Left kidney (tissue), 8 donors: ENCODE data around the gene RAB4A. TPM values are rescaled to one million over a fixed set of nuclear protein-coding genes. Genes with fewer than 3 reads are reported as not detected.
A peak's percentile ranks its signal among the peaks of the same experiment; 100 is the strongest.

Source experiments
- DNase-seq: peaks from one replicate; pipeline ENCODE4 v3.0.0-alpha.2; 2013
- long read RNA-seq, 8 donors: transcript quantifications; one replicate each; lab custom pipeline, GENCODE V29; 2026
- polyA plus RNA-seq: library from polyadenylated mRNA; unstranded; fragments of 120-200 nt; gene quantifications from one replicate; pipeline ENCODE4 v1.2.1, GENCODE V29; 2013; ENCODE audit not compliant: insufficient read length

Gene RAB4A, protein sequence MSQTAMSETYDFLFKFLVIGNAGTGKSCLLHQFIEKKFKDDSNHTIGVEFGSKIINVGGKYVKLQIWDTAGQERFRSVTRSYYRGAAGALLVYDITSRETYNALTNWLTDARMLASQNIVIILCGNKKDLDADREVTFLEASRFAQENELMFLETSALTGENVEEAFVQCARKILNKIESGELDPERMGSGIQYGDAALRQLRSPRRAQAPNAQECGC
- polyA plus RNA-seq, result 49.4 TPM
- long read RNA-seq, donor 1, transcript RAB4A-201 (8 exons, 2,966 nt), result major isoform, 44 of 47 reads
- long read RNA-seq, donor 1, partial matches to known transcripts, result 0 of 47 reads
- long read RNA-seq, donor 1, other reads (novel, unspliced or antisense), result 0 of 47 reads
- long read RNA-seq, donor 2, transcript RAB4A-201 (8 exons, 2,966 nt), result major isoform, 24 of 34 reads
- long read RNA-seq, donor 2, partial matches to known transcripts, result 9 of 34 reads
- long read RNA-seq, donor 2, other reads (novel, unspliced or antisense), result 0 of 34 reads
- long read RNA-seq, donor 3, transcript RAB4A-201 (8 exons, 2,966 nt), result major isoform, 22 of 22 reads
- long read RNA-seq, donor 3, partial matches to known transcripts, result 0 of 22 reads
- long read RNA-seq, donor 3, other reads (novel, unspliced or antisense), result 0 of 22 reads
- long read RNA-seq, donor 4, partial matches to known transcripts, result 0 of 1 reads
- long read RNA-seq, donor 4, other reads (novel, unspliced or antisense), result 0 of 1 reads
- long read RNA-seq, donor 5, transcript RAB4A-201 (8 exons, 2,966 nt), result major isoform, 56 of 60 reads
- long read RNA-seq, donor 5, partial matches to known transcripts, result 0 of 60 reads
- long read RNA-seq, donor 5, other reads (novel, unspliced or antisense), result 0 of 60 reads
- long read RNA-seq, donor 6, transcript RAB4A-201 (8 exons, 2,966 nt), result major isoform, 32 of 35 reads
- long read RNA-seq, donor 6, partial matches to known transcripts, result 0 of 35 reads
- long read RNA-seq, donor 6, other reads (novel, unspliced or antisense), result 0 of 35 reads
- long read RNA-seq, donor 7, transcript RAB4A-201 (8 exons, 2,966 nt), result major isoform, 40 of 45 reads
- long read RNA-seq, donor 7, partial matches to known transcripts, result 0 of 45 reads
- long read RNA-seq, donor 7, other reads (novel, unspliced or antisense), result 0 of 45 reads
- long read RNA-seq, donor 8, transcript RAB4A-201 (8 exons, 2,966 nt), result major isoform, 10 of 11 reads
- long read RNA-seq, donor 8, partial matches to known transcripts, result 0 of 11 reads
- long read RNA-seq, donor 8, other reads (novel, unspliced or antisense), result 0 of 11 reads

DNA sequence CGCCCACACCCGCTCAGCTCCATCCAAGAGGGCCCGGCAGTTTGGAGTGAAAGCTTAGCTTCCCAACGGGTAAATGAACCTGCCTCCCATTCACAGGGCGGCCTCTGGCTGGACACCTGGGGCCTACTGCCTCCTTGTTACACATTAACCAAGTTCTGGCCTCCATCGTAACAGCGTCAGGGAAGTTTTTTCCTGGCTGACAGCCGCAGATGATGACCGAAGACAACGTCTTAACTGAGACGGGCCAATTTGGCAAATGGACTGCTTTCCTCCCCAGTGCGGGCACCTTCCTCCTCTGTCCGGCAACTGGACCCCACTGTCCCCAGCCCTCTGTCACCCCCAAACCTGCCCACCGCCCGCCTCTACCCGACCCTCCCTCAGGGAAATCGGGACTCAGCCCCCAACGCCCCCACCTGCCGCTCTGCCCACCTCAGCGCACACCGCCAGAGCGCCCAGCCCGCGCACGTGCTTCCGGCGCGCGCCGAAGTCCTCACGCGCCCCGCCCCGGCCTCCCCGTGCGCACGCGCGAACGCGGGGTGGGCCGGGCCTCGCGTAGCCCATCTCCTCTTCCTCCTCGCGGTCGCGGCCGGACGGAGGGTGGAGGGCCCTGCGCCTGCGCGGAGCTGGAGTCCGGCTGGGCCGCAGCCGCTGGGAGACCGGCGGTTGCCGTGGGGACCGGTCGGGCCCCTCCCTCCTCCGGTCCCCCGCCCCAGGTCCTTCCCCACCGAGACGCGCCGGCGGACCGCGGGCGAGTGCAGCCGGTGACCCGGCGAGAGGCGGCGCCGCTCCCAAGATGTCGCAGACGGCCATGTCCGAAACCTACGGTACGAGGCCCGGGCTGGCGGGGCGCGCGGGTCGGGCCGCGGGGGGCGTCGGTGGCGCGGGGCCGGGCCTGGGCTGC, at the start of gene RAB4A:
Gene RAB4A (plus strand): TSS at position 565 of the 901 bp plus-strand sequence. CDS start 229 bp downstream, at position 794.
- DNase-seq, result peak; percentile 89

DNA sequence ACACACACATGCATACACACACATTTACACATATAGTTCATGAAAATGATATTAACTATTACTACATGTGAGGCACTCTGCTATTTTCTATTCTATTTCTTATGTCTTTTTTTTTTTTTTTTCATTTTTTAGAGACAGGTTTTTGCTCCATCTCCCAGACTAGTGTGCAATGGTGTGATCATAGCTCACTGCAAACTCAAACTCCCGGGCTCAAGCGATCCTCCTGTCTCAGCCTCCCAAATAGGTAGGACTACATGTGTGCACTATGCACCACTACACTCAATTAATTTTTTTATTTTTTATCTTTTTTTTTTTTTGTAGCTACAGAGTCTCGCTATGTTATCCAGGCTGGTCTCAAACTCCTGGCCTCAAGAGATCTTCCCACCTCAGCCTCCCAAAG, 48.8 kb upstream of the RAB4A start:
- DNase-seq, result no peak

DNA sequence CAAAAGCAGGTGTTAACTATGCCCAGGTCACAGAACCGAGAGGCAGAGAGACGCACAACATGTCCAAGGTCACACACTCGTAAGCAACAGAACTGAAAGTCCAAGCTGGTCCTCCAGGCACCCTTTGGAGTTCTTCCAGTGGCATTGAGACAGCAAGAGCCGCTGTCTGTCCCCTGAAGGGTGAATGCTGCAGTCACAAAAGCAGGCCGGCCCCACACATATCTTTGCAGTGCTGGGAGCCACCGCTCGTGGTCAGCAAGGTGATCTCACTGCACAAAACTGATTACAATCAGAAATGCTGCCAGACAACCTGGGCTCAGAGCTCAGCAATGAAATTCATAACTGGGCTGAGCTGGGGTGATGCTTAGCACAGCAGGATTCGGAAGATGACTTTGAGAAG, 47.4 kb upstream of the RAB4A start:
- DNase-seq, result no peak

DNA sequence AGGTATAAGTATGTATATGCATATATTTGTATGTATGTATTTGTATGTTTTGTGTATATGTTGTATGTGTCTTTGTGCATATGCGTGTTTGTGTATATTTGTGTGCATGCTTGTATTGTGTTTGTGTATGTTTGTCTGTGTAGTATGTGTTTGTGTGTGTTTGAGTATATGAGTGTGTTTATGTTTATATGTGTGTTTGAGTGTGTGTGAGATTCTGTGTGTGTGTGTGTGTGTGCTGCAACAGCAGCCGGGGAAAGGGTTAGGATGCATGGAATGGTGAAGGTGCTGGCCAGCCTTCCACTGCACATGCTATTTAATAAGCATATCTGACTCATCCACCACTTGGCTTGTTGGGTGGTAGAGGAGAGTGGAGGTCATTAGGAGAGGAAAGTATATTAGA, 46.6 kb upstream of the RAB4A start:
- no peak for DNase-seq

DNA sequence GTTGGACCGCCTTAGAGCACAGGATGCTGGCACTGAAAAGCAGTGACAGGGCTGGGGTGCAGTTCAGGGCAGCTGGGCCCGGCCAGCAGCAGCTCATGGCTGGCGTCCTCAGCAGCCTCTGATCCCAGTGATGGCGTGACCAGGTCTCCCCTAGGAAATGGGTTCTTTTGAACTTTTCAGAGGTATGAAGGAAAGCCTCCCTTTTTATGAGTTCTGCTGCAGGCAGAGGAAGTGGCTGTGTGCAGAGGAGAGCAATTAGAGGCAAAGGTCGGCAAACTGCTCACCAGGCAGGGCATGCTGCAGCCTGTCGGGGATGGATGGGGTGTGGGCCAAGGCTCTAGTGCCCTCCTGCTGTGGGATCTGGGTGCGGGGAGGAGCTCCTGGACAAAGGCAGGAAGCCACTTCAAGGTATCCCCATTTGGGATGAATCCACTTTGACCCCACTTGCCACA, 45.6 kb upstream of the RAB4A start:
- no peak for DNase-seq

DNA sequence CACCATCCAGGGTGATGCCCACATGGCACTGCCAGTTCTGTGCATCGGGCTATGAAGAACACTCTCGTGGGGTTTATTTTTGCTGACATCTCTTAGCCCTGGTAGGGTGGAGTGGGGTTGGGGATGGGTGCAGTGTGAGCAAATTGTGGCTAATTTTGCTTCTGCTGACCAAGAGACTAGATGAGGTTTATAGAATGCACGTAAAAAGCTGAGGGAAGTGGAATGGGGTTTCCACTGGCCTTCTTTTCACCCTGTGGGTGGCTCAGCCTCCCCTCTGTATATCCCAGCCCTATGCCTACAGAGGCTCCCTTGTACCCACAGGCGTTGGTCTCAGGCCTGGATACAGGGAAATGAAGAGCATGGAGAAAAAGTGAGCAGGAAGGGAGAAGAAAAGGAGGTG, 44.1 kb upstream of the RAB4A start:
- no peak for DNase-seq

DNA sequence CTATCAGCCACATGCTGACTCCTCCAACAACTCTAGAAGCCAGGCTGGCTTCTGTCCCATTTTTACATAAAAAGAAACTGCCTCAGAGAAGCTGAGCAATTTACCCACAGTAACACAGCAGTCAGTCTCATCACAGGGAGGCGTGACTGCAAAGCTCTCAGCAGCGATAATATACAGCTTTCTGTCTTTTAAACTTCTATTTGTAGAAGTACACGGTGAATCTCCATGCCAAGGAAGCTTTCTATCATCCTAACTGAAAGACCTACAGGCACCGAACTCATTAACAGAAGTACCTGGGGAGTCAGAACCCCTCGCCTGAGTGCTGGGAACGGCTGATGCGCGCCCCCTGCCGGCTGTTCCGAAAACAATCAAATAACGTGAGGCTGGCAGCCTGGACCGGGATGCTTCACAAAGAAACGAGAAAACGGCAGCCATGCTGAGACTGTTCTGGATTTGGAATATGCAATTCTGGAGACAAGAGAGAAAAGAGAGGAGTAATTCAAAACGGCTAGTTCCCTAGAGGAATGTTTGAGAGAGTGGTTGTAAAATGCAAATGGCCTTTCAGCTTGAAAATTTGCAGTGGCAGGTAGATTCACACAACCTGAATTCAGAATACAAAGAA, 43.5 kb upstream of the RAB4A start:
- DNase-seq, result peak; percentile 81

DNA sequence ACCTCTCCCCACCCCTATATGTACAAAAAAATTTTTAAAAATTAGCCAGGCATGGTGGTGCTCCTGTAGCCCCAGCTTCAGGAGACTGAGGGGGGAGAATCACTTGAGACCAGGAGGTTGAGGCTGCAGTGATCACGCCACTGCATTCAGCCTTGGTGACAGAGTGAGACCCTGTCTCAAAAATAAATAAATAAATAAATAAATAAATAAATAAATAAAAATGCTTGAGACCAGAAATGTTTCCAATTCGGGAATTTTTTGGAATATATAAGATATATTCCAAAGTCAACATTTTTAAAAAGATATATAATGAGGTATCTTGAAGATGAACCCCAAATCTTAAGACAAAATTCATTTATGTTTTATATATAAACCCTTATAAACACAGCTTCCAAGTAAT, 42.4 kb upstream of the RAB4A start:
- DNase-seq, result no peak

DNA sequence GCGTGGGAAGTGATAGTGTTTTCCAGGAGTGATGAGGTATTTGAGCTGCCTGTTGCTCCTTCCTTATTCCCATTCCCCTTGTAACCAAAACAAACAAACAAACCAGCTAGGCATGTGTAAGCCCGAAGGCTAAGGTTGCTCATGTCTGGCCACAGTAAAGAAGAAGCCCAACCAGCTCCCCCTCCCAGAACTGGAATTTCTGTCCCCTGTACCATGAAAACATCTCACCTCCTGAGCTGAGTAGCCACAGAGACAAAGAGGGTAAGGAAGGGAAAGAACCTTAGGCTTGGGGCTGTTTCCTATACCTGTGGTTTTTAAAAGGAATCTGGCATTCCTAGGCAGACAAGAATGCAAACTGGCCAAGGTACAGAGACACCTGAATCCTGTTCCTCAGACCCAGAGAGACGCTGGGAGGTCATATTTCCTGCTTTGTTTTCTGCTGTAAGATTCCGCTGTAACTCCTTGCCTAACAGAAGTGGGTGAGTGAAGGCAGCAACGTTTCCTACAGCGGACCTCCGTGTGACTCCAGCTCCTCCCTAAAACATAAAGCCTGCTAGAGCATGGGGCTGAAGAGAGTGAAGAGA, 41.7 kb upstream of the RAB4A start:
- DNase-seq, result peak; percentile 64

DNA sequence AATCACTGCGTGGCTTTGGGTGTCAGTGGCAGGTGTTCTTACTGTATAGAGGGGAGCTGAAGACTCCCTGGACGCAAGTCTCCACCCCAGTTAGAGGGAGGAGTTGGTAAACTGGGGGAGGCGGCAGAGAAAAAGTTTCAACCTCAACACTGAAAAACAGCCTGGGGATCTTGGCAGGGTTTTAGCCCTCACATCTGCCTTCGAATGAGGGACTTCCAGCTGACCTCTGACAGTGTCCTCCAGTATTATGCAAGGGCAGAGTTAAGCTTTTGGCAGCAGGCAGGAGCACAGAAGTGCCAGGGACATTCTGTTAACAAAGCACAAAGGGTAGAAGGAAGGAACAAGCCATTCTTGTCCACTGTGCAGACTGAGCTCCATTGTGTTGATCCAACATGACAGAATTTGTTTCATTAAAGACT, 41.2 kb upstream of the RAB4A start:
- DNase-seq, result no peak

DNA sequence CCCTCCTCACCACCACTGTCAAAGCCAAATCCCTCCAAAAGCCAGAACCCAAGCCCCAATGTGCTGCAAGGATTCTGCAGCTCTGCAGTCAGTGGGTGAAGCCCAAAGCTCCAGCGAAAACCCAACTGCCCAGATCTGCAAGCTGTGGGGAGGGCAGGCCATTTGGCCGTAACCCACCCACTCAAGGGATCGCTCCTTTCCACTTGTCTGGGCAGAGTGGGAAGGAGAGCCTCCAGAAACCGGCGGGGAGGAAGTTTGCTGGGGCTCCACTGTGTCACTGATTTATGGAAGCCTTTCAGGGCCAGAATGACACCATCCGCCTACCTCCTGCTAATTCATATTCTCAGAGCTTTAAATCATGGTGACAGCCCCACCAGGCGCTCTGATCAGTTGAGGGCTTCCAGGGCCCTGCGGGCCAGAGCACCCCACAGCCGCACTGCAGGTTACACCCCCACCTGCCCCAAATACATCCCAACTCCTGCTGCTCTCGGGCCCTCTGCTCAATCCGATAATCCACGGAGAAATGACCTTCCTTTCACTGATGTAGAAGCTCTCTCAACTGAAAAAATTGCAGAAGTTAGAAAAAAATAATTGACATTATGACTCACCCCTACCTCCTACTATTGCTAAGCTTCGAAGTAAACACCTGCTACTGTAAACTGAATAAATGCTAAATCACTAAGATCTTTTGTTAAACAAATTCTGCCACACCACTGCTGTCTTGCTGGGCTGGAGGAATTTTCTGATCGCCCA, 40.6 kb upstream of the RAB4A start:
- no peak for DNase-seq

DNA sequence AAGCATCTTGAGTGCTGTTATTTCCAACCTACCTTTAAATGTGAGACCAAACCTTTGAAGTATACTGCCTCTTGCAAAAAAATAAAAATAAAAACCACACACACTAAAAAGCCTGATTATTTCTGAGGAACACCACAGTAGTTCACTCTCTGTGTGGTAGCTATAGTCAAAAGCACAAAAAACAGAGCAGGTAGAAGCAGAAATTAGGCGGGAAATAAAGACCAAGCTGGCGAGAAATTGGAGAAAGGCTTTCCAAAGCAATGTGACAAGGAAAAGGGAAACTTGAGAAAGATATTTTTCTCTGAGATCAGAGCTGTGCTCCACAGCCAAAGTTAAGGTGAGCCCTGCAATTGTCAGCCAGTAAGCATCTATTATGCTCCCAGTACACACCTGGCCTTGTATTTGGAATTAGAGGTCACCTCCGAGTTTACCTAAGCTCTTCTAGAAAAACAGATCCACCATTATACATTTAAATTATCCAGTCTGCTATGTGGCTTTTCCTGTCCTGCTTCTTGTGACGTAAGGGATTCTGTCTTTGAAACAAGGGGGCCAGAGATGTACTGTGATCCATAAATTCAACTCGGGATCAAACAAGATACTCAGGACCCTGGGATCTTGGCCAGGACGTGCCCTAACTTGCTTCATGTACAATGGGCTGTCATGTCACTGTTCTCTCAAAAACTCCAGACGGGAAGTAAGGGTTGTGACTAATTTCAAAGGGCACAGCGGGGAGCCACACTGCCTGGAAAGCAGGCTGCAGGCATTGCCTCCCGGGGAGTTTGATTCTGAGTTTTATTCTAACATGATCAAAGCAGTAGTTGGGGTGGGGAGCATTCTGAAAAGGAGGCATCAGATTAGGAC, 39.8 kb upstream of the RAB4A start:
- no peak for DNase-seq

DNA sequence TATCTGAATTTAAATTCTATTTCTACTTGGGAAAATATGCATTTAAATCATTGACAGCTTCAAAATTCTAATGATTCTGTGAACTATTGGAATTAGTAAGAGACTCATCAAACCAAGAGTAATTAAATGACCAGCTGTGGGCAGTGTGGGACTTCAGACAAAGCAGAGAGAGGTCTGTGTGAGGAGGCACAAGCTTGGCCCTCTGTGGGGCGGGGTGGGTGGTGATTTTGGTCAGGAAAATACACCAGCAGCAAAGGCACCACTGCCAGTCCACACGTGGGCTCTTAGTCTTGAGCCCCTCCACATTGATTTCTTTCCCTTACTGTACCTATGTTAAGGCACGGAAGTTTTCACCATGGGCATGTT, 39.2 kb upstream of the RAB4A start:
- DNase-seq, result no peak

DNA sequence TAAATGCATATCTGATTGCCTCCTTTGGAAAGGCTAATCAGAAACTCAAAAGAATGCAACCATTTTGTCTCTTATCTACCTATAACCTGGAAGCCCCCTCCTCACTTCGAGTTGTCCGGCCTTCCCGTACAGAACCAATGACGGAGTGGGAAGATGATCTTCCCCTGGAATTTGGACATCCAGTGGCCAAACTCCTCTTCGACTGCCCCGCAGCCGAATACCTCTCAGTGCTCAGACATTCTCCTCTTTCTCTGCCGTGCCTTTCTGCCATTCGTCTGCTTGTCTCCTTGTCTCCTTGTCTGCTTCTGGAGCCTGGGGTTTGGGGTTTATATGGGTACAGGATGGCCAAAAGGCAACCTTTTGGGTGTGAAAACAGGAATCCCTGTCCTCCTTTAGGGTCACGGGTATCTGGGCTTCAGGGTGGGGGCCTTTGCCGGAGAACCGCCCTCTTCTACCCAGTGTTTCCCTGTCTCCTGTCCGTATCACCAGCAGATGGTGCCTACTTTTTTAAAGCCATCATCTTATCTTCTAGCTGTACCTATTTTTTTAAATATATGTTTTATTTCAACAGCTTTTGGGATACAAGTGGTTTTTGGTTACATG, 35.9 kb upstream of the RAB4A start:
- no peak for DNase-seq

DNA sequence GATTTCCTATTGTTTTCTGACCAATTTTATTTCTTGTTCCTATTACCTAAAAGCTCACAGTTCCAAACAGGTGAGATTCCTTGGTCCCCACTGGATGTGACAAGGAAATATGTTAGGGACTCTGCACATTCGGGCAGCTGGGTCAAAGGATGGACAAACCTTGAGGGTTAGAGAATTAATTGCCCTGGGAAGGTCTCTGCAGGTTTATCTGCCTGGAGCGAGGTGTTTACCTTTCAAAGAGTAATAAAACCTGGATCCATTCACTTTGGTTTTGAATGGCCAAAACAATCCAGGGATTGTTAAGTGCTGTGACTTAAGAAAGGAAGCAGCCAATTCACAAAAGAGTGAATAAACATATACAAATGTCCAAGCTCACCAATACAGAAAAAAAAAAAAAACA, 33.6 kb upstream of the RAB4A start:
- DNase-seq, result no peak

DNA sequence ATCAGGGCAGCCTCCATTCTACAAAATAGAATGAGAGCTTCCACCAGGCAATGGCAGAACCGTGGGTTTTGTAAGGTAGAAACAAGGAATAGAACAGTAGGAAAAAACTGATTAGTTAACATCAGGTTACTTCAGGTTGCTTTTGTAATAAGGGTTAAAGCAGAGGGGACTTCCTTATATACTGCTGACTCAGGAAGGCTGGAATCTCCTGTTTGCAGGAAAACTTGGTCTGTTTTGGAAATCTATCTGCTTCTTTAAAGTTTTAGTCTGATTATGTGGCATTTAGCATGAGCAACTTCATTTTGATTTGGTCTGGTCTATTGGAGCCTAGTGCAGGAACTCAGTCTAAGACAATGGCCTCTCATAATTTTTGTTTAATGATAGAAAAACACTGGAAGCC, 32.7 kb upstream of the RAB4A start:
- DNase-seq, result no peak

DNA sequence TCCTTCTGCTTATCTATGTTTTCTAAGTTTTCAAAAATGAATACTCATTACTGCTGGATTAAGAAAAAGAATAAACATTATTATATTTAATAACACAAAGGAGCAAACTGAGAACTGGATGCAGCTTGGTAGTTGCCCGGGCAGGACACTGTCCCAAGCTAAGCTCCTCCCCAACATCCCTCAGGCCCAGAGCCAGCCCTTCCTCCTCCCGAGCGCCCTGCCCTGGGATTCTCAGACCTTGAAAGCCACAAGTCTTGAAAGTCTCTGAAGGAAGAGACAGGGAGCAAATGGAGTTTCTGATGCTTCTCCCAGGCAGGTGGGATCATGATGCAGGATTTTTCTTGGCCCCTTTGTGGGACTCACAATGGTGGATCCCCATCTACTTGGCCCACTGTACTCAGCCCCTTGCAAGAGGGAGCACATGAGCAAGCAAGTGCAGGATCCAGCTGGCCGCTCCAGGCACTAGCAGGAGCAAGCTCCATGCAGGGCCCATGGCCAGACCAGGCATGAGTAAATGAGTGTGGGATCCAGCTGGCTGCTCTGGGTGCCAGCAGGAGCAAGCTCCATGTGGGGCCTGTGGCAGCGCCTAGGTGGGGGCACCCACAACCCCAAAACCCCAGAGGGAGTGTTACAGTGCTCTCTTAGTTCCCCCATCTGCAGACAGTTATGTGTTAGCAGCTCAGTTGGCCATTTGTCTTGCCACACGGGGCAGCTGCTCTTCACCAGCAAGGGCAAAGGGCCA, 32.1 kb upstream of the RAB4A start:
- no peak for DNase-seq
